ENCODE data around the gene GINS1.

The GINS1 gene

DNA sequence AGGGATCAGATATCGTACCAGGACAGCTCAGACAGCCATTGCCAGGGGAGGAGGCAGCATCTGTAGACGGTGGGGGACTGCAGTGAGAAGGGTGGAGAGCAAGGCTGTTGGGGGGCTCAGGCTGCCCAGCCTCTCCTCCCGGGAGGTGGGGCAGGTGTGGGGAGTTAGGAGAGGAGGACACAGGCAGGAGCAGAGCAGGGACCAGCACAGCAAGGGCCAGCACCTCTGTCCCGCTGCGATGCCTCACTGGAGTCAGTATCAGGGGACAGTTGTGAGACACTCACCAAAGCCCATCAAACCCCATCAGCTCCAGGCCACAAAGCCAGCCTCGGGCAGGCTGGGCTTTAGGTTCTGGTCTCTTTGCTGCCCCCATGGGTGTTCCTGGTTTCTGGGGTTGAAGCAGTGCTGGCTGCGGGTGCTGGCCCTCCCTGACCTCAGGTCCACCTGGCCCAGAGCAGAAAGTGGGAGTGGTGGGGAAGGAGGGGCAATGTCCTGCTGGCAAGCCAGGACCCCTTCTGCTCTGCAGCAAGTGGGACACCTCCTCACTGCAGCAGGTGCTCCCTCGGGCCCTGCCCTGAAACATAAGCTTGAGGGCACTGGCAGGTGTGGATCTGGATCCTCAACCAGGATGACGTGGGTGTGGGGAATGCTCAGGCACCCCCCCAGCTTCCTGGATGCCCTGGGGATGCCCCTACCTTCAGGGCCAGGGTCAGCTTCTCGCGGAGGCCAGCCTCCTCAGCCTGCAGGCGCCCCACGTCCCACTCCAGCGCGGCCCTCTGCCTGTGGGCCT lies 83.4 kb downstream of the GINS1 start:
- H3K27ac ChIP-seq: no peak overlapping the region
- H3K27me3 ChIP-seq: peaks cover 15% of the 10 kb centered on the region
- H3K36me3 ChIP-seq: no peaks in the 10 kb centered on the region
- no peak overlapping the region for H3K4me3 ChIP-seq (ENCODE audit: low read depth in 1 of 2, low read length in 1 of 2)
- TF ChIP-seq, protein P1, sequence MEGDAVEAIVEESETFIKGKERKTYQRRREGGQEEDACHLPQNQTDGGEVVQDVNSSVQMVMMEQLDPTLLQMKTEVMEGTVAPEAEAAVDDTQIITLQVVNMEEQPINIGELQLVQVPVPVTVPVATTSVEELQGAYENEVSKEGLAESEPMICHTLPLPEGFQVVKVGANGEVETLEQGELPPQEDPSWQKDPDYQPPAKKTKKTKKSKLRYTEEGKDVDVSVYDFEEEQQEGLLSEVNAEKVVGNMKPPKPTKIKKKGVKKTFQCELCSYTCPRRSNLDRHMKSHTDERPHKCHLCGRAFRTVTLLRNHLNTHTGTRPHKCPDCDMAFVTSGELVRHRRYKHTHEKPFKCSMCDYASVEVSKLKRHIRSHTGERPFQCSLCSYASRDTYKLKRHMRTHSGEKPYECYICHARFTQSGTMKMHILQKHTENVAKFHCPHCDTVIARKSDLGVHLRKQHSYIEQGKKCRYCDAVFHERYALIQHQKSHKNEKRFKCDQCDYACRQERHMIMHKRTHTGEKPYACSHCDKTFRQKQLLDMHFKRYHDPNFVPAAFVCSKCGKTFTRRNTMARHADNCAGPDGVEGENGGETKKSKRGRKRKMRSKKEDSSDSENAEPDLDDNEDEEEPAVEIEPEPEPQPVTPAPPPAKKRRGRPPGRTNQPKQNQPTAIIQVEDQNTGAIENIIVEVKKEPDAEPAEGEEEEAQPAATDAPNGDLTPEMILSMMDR (IDR thresholded peaks at IDR 0.05): no peak
- no peaks in the 10 kb centered on the region for H3K4me1 ChIP-seq (ENCODE audit: control insufficient read depth in 1 of 2, insufficient read depth in 1 of 2, low read depth in 1 of 2, low read length in 1 of 2)
- no peaks in the 10 kb centered on the region for H3K9me3 ChIP-seq

DNA sequence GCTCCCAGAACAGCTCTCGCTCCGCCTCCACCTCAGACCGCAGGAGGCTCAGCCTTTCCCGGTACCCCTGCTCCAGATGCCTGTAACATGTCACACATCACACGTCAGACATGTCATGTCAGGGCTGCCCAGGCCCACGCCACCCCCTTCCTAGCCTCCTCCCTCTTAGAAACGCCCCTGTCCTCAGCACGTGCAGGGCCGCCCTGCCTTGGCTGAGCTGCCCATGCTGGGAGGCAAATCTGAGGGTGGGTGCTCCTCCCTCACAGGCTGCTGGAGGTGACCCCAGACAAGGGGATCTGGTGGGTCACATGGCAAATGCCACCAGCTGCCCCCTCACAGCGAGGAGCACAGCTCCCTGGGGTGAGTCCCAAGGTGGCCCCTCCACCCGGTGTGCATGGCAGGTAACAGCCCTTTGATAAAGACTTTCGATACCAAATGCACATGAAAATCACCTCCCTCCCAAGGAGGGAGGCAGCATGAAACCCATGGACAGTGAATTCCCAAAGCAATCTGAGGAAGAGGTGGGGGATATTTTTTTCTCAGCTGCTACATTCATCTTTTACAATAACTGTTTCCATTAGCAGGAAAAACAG lies 84.1 kb downstream of the GINS1 start:
- TF ChIP-seq, protein P1 (IDR thresholded peaks at IDR 0.05): no peak
- Histone ChIP-seq H3K27me3 (peaks cover 8% of the 10 kb centered on the region), H3K36me3 (no peaks in the 10 kb centered on the region), H3K4me3 (ENCODE audit: low read depth in 1 of 2, low read length in 1 of 2) (no peak overlapping the region), H3K27ac (no peak overlapping the region), H3K4me1 (ENCODE audit: control insufficient read depth in 1 of 2, insufficient read depth in 1 of 2, low read depth in 1 of 2, low read length in 1 of 2) (no peaks in the 10 kb centered on the region), H3K9me3 (no peaks in the 10 kb centered on the region)

DNA sequence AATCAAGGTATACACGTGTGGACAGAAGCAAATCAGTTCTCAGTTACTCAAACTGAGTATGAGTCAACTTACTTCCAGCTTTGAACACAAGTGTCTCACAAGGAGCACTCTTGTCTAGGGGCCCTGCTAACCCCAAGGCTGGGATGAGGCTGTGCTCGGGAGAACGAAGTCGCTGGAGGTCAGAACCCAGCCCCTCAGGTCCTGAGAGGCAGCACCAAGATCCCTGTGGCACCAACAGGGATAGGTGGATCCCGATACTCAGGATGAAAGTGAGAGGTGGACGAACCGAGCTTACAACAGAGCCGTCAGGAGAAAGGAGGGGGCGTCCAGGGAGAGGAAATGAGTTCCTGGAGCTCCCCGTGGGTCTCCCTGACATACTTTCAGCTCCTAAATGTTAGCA lies 85.7 kb downstream of the GINS1 start:
- Histone ChIP-seq H3K27me3 (no peaks in the 10 kb centered on the region), H3K36me3 (no peaks in the 10 kb centered on the region), H3K4me1 (ENCODE audit: control insufficient read depth in 1 of 2, insufficient read depth in 1 of 2, low read depth in 1 of 2, low read length in 1 of 2) (no peaks in the 10 kb centered on the region), H3K27ac (no peak overlapping the region), H3K9me3 (no peaks in the 10 kb centered on the region), H3K4me3 (ENCODE audit: low read depth in 1 of 2, low read length in 1 of 2) (no peak overlapping the region)
- TF ChIP-seq, protein P1 (IDR thresholded peaks at IDR 0.05): no peak

DNA sequence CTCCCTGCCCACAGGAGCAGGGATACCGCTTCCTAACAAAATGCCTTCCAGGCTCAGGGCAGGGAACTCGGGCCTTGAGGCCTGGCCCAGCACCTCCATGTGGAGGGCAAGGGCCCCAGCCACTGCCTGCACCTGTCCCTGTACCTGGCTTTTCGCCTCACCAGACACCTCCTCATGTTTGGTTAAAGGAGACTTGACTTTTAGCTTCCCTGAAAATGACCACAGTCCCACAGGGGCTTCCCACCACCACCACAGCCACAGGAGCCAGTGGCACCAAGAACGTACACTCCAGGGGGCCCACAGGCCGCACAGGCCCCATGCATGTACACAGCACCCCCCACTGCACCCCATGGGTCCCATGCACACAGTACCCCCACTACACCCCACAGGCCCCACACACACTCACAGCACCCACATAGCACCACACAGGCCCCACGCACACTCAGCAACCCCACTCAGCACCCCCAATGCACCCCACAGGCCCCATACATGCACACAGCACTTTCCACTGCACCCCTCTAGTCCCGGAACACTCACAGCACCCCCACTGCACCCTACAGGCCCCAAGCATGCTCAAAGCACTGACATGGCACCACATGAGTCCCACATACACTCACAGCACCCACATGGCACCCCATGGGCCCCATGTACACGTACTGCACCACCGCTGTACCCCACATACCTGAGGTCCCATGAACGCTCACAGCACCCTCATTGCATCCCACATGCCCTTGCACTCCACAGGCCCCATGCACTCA lies 86.5 kb downstream of the GINS1 start:
- no peaks in the 10 kb centered on the region for H3K9me3 ChIP-seq
- H3K4me3 ChIP-seq (ENCODE audit: low read depth in 1 of 2, low read length in 1 of 2): no peak overlapping the region
- TF ChIP-seq, protein P1 (IDR thresholded peaks at IDR 0.05): no peak
- H3K4me1 ChIP-seq (ENCODE audit: control insufficient read depth in 1 of 2, insufficient read depth in 1 of 2, low read depth in 1 of 2, low read length in 1 of 2): no peaks in the 10 kb centered on the region
- no peaks in the 10 kb centered on the region for H3K27me3 ChIP-seq
- H3K36me3 ChIP-seq: no peaks in the 10 kb centered on the region
- no peak overlapping the region for H3K27ac ChIP-seq

DNA sequence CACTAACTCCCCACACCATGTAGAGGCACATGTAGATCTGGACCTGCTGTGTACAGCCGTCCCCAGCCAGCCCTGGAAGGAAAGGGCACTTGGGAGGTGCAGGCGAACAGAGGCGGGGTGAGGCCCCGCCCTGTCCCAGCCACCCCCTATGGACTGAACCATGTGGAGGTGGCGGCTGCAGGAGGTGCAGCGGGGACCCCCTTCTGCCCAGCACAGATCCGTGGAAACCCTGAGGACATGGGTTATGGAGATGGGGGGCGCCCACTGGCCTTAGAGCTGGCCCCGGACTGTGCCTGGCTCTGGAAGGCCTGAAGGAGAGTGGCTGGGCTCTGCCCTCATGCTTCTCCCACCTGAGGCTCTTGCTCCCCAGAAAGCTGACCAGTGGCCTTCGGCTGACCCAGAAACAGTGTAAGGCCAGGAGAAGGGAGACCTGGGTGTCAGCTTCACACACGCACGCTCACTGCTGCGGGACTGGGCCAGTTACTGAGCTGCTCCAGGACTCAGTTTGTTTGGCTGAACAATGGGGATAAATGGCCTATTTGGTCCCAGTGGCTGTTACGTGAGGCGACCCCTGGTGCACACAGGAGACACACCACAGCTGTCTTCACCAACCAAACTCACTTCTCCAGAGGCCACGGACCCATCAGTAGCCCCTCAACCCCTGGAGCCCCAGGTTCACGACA lies 87.2 kb downstream of the GINS1 start:
- Histone ChIP-seq H3K4me3 (ENCODE audit: low read depth in 1 of 2, low read length in 1 of 2) (no peak overlapping the region), H3K27ac (no peak overlapping the region), H3K9me3 (no peaks in the 10 kb centered on the region), H3K4me1 (ENCODE audit: control insufficient read depth in 1 of 2, insufficient read depth in 1 of 2, low read depth in 1 of 2, low read length in 1 of 2) (no peaks in the 10 kb centered on the region), H3K27me3 (no peaks in the 10 kb centered on the region), H3K36me3 (no peaks in the 10 kb centered on the region)
- TF ChIP-seq, protein P1 (IDR thresholded peaks at IDR 0.05): no peak
